Activated effector memory CD4-positive, alpha-beta T cell treated with Interleukin-2 at 50 U/mL for 16 hours (primary cell): ENCODE results near the gene SLC7A1.

Experiments used
- DNase-seq: peaks from one replicate; pipeline ENCODE4 v3.0.0-alpha.2; 2020

SLC7A1 gene

GRCh38 chr13:29508130-29508875 is 87.2 kb downstream of the SLC7A1 start:
- DNase-seq: peak; percentile 58

GRCh38 chr13:29507356-29507755 is 88.1 kb downstream of the SLC7A1 start:
- DNase-seq: no peak

DNA sequence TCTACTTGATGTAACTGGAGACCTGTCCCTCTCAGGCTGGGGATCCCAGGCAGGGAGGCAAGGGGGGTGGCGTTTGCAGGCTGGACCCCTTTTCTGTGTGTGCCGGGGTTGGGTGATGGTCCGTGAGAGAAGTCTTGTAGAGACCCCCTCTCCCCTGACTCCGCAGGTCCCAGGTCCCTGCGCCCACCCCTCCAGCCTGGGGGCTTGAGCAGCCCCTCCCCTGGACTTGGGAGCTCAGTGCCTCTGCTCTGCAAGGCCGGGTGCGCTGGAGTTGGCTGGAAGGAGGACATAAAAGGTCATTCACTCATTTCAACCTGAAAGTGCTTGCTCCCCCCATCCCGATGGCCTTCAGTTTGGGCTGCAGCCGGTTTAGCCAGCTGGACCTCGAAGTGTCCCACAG is 89.5 kb downstream of the SLC7A1 start:
- no peak for DNase-seq

- DNase-seq: no peak
Measured at GRCh38 chr13:29505511-29505910, 90.0 kb downstream of the SLC7A1 start.

DNA sequence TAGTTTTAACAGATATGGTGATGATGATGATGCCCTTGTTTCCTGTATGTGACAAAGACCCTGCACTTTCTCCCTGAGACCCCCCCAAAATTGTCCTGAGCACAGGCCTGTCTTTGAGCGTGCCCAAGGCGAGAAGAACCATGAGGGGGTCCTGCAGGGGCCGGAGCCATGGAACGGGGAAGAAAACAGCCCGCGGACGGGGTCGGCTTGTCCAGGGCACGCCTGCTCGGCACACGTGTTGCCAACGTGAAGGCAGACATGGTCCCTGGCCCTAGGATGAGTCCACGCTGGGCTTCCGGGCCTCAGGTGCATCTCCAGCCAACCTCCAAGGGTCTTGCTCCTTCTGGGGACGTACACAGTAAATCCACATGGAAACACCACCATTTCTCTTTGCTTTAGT is 90.8 kb downstream of the SLC7A1 start:
- DNase-seq: no peak

- DNase-seq: no peak
Measured at GRCh38 chr13:29503041-29503837, 92.2 kb downstream of the SLC7A1 start.

DNA sequence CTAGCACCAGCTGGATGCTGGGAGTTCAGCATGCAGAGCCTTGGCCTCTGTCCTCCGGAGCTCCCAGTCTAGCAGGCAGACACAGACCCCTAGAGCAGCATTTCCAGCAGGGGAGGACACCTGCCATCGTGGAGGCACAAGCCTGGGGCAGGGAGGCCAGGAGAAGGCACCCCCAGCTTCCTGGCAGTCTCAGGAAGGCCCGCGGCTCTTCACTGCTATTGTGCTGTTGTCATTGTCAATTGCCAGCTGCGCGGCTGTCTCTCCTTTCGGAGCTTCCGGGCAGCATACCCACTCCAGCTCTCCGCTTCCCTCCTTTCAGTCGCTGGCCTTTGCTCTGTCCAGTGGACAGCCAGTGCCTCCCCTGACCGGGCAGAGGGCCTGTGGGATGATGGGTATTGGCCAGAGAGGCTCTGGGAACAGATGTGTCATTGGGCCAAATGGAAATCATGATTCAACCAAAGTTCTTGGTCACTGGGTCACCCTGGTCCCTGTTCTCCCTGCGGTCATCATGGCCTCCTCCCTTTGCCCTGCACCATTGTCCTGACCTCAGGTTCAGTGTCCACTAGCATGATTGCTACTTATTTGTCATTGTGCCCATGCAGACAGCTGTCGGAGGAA is 93.0 kb downstream of the SLC7A1 start:
- DNase-seq: no peak

DNA sequence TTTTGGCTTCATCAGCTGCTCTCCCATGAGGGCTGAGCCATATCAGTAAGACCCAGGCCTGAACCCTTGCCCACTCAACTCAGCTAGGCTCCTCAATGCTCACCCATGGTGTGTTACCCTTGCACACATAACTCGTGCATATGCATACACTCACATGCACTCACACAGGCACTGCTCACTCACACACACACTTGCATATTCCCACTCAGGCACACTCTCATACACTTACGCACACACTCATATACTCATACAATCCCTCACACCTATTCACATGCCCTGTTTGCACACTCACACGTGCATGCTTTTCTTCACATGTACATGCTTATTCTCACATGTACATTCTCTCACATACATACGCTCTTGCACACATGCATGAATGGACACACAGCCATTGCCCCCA is 93.8 kb downstream of the SLC7A1 start:
- no peak for DNase-seq

DNA sequence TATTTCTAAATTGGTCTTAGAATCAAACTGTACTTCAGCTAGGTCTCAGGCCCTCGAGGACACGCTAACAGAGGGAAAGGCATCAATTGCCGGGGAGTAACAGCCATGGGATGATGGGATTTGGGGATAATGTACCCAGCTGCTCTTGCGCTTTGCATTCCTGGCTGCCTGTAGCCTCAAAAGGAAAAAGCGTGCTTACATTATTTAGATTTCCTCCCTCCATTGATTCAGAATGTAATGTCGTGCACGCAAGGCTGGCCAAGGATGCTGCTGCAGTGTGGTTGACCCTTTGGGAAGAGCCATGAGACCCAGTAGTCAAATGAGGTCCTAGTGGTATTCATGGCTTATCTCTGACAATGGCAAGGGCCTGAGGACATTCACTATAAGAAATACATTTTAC is 95.1 kb downstream of the SLC7A1 start:
- DNase-seq: no peak

GRCh38 chr13:29499506-29500165 is 95.9 kb downstream of the SLC7A1 start:
- no peak for DNase-seq

GRCh38 chr13:29498426-29499040 is 97.0 kb downstream of the SLC7A1 start:
- no peak for DNase-seq

- DNase-seq: no peak
Measured at GRCh38 chr13:29497137-29497654, 98.3 kb downstream of the SLC7A1 start.

GRCh38 chr13:29496241-29496712 is 99.2 kb downstream of the SLC7A1 start:
- no peak for DNase-seq

GRCh38 chr13:29494520-29494919 is 101.0 kb downstream of the SLC7A1 start:
- DNase-seq: no peak

GRCh38 chr13:29493796-29494195 is 101.7 kb downstream of the SLC7A1 start:
- DNase-seq: no peak

- DNase-seq: no peak
Measured at GRCh38 chr13:29491248-29491647, 104.2 kb downstream of the SLC7A1 start.

DNA sequence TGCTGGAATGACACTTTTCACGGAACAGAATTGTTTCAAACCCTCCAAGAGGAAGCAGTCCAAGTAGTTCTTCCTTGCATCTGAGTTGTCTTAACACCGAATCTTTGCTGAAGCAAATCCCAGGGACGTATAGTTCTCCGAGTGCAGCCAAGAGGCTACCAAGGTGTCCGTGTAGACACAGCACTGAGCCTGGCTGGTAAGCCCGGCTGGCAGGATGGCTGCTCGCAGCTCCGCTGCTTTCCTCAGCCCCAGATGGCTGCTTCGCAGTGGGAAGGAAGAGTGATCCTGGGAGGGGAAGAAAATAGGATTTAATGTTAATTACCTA is 105.0 kb downstream of the SLC7A1 start:
- no peak for DNase-seq

- DNase-seq: no peak
Measured at GRCh38 chr13:29489650-29490560, 105.6 kb downstream of the SLC7A1 start.

GRCh38 chr13:29487466-29488454 is 107.7 kb downstream of the SLC7A1 start:
- no peak for DNase-seq

GRCh38 chr13:29486551-29486950 is 108.9 kb downstream of the SLC7A1 start:
- DNase-seq: no peak
